CD4-positive, alpha-beta T cell treated with Interferon alpha-2 for 1 hour (primary cell): ENCODE results near the gene PLCXD1.
"Not testable (repeated sequence)": the region's sequence is repeated elsewhere in the genome, so short reads cannot be mapped to it uniquely, and the experiment has no call there.

Experiments used
- DNase-seq, 2 donors: peaks; one replicate each; pipeline ENCODE4 v3.0.0-alpha.2; 2020 to 2022

PLCXD1 gene

GRCh38 chrX:292900-293897 lies 12.0 kb downstream of the PLCXD1 start:
- no peak for DNase-seq

- no peak for DNase-seq
Measured at GRCh38 chrX:295136-295535, 14.0 kb downstream of the PLCXD1 start.

- DNase-seq = no peak
Measured at GRCh38 chrX:298993-299392, 17.8 kb downstream of the PLCXD1 start.

GRCh38 chrX:300334-300733 lies 19.2 kb downstream of the PLCXD1 start:
- DNase-seq = no peak

DNA sequence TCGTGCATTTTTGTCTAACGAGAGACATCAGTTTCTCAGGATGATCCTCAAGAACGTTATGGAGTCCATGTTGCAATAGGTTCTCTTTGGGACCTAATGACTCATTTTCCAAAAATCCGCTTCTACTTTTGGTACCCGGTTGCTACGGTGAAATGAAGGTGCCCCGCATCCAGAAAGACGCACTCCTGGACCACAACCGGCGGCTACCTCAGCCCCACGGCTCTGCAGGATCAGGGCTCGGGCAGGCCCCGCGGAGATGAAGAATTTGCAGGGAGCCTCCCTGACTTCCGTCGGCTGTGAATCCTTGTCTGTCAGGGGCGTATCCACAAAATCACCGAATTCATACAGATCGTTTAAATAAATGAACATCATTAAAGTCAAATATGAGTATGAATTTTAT lies 21.8 kb downstream of the PLCXD1 start:
- DNase-seq = no peak

- DNase-seq = not testable (repeated sequence)
Measured at GRCh38 chrX:305781-306613, 24.8 kb downstream of the PLCXD1 start.

GRCh38 chrX:306614-307251 lies 25.6 kb downstream of the PLCXD1 start:
- DNase-seq = not testable (repeated sequence)

DNA sequence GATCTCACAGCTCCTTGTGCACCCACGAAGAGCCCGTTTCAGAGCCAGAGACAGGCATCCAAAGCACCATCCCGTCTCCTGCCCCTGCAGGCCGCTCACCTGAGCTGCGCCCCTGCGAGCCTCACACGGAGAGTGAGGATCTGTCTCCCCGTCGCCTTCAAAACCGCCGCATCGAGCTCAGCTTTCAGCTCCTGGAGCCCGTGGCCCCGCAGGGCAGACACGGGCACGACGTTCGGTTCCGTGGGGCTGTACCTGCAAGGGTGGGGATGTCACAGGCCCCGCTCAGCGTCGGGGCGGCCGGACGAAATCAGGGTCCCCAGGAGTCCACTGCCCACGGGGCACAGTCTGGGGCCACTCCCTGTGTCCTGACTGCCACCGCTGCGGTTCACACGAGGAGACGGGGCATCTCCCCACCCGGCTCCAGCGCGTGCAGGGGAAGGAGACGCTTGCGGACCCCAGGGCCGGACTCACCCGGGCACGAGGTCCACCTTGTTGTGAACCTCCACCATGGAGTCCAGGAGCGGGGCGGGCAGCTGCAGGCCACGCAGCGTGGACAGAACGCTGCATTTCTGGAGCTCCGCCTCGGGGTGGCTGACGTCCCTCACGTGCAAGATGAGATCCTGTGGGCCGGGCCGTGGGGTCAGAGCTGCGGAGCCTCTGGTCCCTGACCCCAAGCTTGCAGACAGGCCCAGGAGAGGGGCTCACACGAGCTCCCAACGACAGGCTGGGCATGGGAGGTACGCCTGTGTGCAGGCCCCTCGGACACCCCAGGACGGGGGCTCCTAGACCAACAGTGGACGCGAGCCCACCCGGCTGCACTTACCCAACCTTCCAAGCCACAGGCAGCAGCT lies 26.3 kb downstream of the PLCXD1 start:
- DNase-seq = no peak

- DNase-seq = no peak
Measured at GRCh38 chrX:308821-309520, 27.8 kb downstream of the PLCXD1 start.

DNA sequence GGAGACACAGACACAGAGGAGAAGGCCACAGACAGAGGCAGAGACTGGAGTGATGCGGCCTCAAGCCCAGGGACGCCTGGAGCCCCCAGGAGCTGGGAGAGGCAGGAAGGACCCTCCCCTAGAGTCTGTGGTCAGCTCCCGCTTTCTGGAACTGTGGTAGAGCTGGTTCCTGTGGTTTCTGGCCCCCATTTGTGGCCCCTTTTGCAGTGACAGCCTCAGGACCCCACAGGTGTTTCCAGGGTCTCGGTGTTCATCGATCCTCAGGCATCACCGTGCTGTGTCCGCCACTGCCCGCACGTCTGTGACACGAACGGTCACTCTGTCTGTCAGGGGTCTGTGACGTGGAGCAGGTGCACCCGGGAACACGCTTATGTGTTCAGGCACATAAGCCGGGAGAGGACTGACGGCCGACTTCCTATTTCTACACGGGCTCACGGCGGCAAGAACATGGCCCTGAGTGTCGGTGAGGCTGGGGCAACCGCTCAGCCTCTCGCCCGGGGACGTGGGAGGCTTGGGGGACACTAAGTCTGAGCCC lies 29.5 kb downstream of the PLCXD1 start:
- no peak for DNase-seq

DNA sequence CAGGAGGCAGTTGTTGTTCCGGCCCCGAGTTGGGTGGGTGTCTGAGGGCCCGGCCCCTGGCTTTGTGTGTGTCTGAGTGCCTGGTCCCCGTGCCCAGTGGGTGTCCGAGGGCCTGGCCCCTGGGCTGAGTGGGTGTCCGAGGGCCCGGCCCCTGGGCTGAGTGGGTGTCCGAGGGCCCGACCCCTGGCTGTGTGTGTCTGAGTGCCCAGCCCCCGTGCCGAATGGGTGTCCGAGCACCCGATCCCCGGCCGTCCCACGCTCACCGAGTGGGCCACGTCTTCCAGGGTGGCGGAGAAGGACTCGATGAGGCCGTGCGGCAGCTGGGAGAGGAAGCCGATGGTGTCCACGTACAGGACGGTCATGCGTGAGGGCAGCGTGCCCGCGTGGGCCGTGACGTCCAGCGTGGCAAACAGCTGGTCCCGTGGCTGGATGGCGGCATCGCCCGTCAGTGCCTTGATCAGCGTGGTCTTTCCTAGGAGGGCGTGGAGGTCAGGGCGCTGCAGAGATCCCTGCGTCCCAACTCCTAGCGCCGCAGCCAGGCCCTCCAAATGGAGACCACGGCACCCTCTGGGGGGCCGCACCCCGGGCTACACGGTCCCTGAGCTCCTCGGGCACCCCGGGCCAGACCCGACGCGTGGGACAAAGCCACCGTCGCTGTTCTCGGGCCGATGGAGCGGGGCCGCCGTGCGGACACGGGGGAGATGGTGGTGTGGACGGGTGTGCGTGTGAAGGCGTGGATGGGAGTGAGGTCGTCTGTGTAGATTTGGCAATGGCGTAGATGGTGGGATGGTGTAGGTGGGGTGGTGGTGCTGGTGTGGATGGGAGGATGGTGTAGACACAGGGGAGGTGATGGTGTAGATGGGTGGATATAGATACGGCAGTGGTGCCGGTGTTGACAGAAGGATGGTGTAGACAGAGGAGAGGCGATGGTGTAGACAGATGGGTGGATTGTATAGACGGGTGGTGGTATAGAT lies 30.3 kb downstream of the PLCXD1 start:
- no peak for DNase-seq

- DNase-seq = no peak
Measured at GRCh38 chrX:312621-313331, 31.6 kb downstream of the PLCXD1 start.

- no peak for DNase-seq
Measured at GRCh38 chrX:313546-313945, 32.4 kb downstream of the PLCXD1 start.

DNA sequence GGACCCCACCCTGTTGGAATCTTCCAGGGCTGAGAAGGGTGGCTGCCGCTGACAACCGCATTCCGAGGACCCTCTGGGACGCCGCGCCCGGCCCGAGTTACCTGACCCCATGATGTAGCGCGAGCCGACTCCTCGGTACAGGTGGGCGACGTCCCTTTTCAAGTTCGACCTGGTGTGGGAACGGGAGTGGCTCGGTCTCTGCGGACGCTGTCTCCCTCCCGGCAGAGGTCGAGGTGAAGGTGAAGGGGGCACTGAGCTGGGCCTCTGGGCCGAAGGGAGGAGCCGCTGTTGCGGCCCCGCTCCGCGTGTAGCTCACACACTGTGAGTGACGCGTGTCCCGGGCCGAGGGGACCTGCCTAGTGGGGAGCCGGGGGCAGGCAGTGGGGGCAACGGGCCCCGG lies 32.9 kb downstream of the PLCXD1 start:
- no peak for DNase-seq

DNA sequence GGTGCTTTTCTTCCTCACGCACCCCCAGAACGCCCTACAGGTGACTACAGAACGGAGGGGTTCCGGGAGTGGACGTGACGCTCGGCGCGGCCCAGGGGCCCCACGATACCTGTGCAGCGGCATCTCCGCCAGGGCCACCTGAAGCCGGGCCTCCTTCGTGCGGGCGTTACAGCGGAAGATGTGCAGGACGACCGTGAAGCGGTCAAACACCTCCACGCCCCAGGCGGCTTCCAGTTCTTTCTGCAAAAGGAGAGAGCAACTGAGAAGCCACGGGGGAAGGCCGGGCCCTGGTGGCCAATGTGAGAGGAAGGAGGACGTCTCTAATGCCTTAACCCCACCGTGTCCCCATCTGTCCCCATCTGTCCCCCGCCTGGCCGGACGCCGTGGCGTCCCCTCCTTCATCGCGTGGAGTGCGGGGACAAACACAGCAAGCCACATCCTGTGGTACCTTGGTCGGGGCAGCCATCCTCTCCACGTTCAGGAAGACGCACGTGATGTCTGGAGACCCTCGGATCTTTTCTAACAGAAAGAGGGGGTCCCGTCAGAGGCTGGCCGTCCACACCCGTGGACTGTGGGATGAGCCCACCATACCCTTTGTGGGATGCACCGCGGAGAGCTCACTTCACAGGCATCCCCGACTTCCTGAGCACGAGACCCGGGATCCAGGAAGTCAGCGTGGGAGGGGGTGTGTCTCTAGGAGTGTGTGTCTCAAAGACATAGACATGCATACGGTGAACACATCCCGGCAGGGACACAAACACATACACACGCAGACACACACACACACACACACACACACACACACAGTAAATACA lies 33.8 kb downstream of the PLCXD1 start:
- no peak for DNase-seq

GRCh38 chrX:316351-317325 lies 35.5 kb downstream of the PLCXD1 start:
- DNase-seq = no peak

DNA sequence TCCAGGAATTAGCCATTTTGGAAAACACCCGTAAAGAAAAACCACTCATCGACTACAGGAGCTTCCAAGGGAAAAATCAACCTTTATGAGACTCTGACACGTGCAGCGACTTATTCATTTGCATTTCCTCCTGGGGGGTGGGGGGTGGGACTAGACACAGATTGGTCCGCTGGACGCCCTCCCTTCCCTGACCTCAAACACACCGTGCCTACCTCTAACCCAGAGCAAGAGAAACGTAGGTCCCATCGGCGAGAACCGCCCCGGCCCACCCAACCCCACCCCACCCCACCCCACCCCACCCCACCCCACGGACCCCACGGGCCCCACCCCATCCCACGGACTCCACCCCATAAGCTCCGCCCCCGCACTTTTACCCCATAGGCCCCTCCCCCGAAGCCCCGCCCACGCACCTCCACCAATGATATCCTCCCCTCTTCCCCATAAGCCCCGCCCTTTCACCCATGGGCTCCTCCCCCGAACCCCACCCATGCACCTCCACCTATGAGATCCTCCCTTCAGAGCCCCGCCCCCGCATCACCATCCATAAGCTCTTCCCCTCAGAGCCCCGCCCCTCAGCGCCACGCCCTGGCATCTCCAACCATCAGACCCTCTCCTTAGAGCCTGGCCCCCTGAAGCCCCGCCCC lies 36.4 kb downstream of the PLCXD1 start:
- no peak for DNase-seq
